Colon (tissue), 2 donors: ENCODE results near the gene TSPAN9.

Experiments
- FAIRE-seq: peaks from 2 replicates; lab custom pipeline; 2012; peaks lifted over from hg19 to GRCh38; lab: Jason Lieb, UNC
- donor health status: control.
- donor health status: control.

Gene TSPAN9

DNA sequence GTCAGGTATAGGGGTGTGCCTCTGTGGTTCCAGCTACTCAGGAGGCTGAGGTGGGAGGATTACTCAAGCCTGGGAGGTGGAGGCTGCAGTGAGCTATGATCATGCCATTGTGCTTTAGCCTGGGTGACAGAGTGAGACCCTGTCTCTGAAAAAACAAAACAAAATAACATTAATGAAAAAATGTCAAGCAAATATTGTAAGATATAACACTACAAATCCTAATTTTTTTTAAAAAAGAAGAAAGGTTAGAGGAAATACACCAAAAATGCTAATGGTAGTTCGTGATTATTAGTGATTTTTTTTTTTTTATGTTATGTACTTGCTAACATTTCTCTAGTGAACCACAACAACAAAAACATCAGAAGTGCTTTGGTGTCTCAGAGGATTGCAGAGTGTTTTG, 47.7 kb downstream of the TSPAN9 start:
- FAIRE-seq = no peak

DNA sequence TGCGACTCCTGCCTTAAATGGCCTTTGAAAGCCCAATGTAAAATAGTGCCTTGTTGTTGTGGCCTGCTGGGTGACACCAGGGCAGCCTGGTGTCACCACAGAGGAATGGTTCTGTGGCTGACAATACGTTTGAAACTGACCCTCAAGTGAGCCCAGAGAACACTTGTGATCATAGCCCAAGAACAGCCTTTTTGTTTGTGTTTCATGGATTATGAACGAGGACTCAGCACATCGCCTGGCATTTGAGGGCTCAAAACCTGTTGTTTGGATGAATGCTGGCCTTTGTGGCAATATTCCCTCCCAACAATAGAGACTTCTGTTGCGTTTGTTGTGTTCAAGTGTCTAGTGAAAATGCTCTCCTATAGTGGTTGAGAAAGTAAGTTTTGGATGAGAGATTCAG, 48.5 kb downstream of the TSPAN9 start:
- no peak for FAIRE-seq

DNA sequence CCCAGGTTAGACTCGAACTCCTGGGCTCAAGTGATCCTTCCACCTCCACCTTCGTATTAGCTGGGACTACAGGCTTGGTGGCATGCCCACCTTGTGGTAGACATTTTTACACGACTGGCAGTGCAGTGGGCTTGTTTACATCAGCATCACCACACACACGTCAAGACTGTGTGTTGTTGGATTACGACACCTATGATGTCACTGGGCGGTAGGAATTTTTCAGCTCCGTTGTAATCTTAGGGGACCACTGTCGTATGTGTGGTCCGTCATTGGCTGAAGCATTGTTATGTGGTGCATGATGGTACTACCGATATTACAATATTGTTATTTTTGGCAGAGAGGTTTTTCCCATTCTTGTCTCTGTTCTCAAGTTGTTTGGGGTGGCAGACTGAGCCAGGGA, 50.7 kb downstream of the TSPAN9 start:
- no peak for FAIRE-seq

DNA sequence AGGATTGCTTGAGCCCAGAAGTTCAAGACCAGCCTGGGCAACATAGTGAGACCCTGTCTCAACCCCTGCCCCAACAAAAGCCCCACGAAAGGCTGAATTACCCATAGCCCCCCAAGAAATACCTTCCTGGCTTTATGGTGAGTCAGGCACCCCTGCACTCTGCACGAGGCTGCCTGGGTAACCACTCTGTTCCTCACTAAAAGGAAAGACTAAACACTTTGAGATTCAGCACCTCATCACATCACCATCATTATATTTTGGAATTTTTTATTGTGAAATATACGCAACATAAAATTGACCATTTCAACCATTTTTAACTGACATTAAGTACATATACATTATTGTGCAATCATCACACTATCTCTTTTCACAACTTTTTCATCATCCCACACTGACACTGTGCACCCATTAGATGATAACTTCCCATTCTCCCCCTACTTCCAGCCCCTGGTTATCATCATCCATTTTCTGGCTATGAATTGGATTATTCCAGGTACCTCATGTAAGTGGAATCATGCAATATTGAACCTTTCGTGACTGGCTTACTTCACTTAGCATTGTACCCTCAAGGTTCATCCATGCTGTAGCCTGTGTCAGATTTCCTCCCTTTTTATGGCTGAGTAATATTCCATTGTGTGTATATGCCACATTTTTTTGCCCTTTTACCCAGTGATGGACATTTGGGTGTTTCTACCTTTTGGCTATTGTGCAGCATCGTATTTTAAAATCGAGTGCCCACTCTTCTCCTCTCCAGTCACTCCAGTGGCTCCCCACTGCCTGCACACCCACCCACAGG, 51.5 kb downstream of the TSPAN9 start:
- FAIRE-seq = no peak

- no peak for FAIRE-seq
Measured at GRCh38 chr12:3129301-3130056, 52.3 kb downstream of the TSPAN9 start.

DNA sequence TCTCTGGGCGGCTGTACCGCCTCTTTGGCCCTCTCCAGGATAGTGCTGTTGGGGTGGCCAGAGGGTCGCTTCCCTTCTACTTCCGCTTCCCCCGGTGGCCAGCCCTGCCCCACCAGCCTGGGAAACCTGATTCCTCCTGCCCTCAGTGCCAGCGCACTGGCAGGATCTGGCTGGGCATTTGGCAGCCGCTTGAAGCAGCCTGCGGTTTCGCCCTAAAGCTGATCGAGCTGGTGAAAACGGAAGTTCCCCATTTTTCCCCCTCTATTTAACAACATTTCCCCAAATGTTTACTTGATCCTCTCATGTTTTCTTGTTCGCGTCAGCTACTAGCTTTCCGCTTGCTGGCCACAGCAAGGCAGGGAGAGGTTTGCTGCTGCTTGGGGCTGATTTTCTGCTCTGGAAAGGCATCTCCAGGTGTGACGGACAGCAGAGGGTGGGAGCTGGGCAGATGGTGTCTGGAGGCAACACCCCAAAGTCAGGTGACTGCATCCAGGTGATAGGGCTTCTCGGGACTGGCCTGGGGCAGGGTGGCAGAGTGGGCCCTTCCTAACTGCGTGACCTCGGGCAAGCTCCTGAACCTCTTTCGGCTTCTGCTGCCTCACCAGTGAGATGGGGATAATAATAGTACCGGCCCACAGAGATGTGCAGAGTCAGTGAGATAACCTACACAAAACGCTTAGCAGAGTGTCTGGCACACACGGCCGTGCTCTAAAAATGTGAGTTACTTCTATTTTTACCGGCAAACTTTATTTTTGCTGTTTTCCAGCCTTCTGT, 53.1 kb downstream of the TSPAN9 start:
- no peak for FAIRE-seq

- FAIRE-seq = no peak
Measured at GRCh38 chr12:3131129-3131528, 54.0 kb downstream of the TSPAN9 start.

DNA sequence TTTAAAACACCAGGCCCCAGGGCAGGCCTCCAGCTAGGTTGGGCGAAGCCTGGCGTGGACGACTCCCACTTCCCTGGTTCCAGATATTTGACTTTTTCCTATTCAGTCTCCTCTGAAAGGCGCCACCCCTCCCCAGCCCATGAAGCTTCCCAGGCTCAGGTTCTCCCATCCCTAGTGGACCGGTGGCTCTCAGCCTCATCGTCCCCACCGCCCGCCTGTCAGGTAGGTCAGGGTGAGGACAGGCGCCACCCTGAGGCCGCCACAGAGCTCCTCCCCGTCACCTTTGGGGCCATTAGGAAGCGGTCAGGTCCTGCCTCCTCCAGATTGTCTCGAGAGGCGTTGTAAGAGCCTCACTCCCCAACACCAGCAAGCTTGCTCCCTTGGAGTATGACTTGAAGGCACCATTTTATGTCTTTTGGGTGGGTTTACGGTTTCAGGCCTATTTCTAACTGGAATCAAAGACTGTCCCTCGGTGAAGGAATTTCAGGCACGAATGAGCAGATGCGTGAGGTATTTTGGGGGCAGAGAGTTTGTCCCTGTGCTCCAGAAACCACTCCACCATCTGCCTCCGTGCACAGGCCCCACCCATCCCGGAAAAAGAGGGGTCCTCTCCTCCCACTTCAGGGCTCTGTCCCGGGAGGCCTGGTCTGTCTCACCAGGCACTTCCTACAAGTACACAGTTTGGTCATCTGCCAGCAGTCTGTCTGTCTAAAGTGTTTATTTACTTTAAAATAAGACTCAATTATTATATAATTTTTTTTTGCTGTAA, 55.6 kb downstream of the TSPAN9 start:
- no peak for FAIRE-seq

- no peak for FAIRE-seq
Measured at GRCh38 chr12:3133405-3133783, 56.2 kb downstream of the TSPAN9 start.

- no peak for FAIRE-seq
Measured at GRCh38 chr12:3134126-3134525, 56.9 kb downstream of the TSPAN9 start.

- FAIRE-seq = no peak
Measured at GRCh38 chr12:3134526-3135135, 57.5 kb downstream of the TSPAN9 start.

DNA sequence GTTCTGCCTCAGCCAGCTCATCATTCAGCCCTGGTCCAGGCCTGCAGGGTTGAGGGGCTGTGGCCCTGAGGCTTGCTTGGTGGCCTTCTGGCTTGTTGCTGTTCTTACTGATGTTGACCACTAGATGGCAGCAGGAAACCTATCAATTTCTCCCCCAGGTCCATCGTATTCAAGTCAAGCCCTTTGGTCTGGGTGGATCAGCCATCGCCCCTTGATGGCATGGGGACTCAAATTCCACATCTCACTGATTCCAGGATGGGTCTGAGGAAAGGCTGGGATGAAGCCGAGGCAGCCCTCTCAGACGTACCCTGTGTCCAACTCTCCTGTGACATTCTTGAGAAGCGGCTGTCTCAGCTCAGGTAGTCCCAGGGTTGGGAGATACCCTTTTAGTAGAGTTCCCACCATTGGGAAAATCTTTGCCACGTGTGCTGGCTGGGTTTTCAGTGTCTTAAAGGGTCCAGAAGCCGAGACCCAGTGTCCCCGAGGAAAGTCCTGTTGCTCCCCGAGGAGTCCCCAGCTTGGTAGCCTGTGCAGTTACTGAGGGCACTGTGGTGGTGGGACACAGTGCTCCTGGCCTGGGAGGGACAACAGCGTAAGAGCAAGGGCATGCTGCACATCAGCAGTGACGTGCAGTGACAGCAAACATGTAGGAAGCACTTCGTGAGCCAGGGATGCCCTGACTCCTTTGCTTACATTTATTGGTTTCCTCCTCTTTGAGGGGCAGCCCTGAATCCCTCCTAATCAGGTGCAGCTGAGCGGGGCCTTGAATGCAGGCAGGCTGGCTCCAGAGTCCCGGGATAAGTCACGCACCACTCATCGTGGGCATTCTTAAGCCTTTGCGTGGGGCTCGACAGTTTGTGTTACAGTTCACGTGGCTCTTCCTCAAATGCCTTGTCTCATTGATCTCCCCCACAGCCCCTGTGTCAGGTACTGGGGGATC, 58.6 kb downstream of the TSPAN9 start:
- FAIRE-seq = no peak

- no peak for FAIRE-seq
Measured at GRCh38 chr12:3136641-3137267, 59.6 kb downstream of the TSPAN9 start.

GRCh38 chr12:3137268-3137781, 60.1 kb downstream of the TSPAN9 start:
- no peak for FAIRE-seq

GRCh38 chr12:3137814-3138445, 60.8 kb downstream of the TSPAN9 start:
- no peak for FAIRE-seq

- no peak for FAIRE-seq
Measured at GRCh38 chr12:3138941-3139511, 61.8 kb downstream of the TSPAN9 start.

DNA sequence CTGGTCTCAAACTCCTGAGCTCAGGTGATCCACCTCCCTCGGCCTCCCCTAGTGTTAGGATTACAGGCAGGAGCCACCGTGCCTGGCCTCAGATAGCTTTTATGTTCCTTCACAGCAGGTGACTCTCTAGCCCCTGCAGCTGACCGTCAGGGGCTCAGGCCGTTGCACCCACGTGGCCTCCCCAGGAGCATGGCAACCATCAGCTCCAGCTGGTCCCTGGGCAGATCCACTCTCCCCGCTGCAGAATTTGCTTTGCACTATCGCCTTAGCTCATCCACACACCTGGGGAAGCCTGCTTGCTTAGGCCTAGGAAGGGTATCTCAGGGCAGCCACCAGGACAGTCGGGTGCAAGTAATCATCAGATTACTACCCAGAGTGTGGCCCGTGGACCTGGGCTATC, 62.6 kb downstream of the TSPAN9 start:
- FAIRE-seq = no peak

- no peak for FAIRE-seq
Measured at GRCh38 chr12:3140284-3140683, 63.1 kb downstream of the TSPAN9 start.
